LoVo (cell line): ENCODE measurements around the gene RNASE11.
A peak's percentile ranks its signal among the peaks of the same experiment; 100 is the strongest.
"Not testable (repeated sequence)": the region's sequence is repeated elsewhere in the genome, so short reads cannot be mapped to it uniquely, and the experiment has no call there.

Experiments used
- DNase-seq: peaks from one replicate; pipeline ENCODE4 v3.0.0-alpha.2; 2016; ENCODE audit warnings: low spot score

RNASE11 gene

GRCh38 chr14:20587489-20588154 is at the start of gene RNASE11:
TSS of gene RNASE11 (minus strand) at chr14:20588001.
- DNase-seq = no peak

GRCh38 chr14:20632831-20633691 is 45.3 kb upstream of the RNASE11 start:
- DNase-seq = peak; percentile 90

- peak; percentile 32 for DNase-seq
Measured at GRCh38 chr14:20632448-20632830, 44.6 kb upstream of the RNASE11 start.

- peak; percentile 71 for DNase-seq
Measured at GRCh38 chr14:20631880-20632389, 44.1 kb upstream of the RNASE11 start.

- DNase-seq = peak; percentile 71
Measured at GRCh38 chr14:20631023-20631879, 43.5 kb upstream of the RNASE11 start.

GRCh38 chr14:20630340-20631022 is 42.7 kb upstream of the RNASE11 start:
- peak; percentile 81 for DNase-seq

- DNase-seq = no peak
Measured at GRCh38 chr14:20628063-20628854, 40.5 kb upstream of the RNASE11 start.

GRCh38 chr14:20627346-20628027 is 39.7 kb upstream of the RNASE11 start:
- no peak for DNase-seq

GRCh38 chr14:20626274-20626673 is 38.5 kb upstream of the RNASE11 start:
- DNase-seq = no peak

GRCh38 chr14:20624495-20625070 is 36.8 kb upstream of the RNASE11 start:
- peak; percentile 91 for DNase-seq

GRCh38 chr14:20623798-20624197 is 36.0 kb upstream of the RNASE11 start:
- DNase-seq = no peak

GRCh38 chr14:20622816-20623291 is 35.1 kb upstream of the RNASE11 start:
- DNase-seq = no peak

GRCh38 chr14:20620798-20621478 is 33.1 kb upstream of the RNASE11 start:
- no peak for DNase-seq

- DNase-seq = not testable (repeated sequence)
Measured at GRCh38 chr14:20619688-20620087, 31.9 kb upstream of the RNASE11 start.

GRCh38 chr14:20618271-20618749 is 30.5 kb upstream of the RNASE11 start:
- DNase-seq = no peak

GRCh38 chr14:20617138-20618003 is 29.6 kb upstream of the RNASE11 start:
- no peak for DNase-seq

- no peak for DNase-seq
Measured at GRCh38 chr14:20615996-20616395, 28.2 kb upstream of the RNASE11 start.
